ENCODE measurements around the gene KCNF1.

KCNF1 gene

DNA sequence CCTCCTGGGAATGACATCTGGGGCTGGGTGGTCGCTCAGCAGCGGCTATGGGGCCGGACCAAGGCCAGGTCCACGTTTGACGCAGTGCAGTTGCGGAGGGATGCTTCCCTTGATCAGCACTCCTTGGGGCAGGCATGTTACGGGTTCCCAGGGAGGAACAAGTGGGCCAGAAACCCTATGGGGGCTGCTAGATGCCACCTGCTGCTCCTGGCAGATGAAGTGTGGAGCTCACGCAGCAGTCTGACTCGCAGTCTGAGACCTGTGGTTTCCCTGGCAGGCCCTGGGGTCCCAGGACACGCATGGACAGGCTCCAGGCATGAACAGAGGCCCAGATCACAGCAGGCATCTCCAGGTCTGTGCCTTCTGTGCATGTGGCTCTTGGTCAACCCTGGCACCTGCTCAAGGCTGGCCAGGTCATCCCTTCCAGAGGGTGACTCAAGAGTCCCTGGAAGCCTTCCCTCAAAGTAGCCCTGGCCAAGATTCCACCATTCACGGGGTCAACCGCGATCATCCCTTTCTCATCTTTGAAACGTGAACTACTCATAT lies 20.0 kb downstream of the KCNF1 start:
- no peak overlapping the region for H3K4me3 ChIP-seq (ENCODE audit: low read length)
- no peak for DNase-seq (ENCODE audit: low read depth)
- TF ChIP-seq, protein P1, sequence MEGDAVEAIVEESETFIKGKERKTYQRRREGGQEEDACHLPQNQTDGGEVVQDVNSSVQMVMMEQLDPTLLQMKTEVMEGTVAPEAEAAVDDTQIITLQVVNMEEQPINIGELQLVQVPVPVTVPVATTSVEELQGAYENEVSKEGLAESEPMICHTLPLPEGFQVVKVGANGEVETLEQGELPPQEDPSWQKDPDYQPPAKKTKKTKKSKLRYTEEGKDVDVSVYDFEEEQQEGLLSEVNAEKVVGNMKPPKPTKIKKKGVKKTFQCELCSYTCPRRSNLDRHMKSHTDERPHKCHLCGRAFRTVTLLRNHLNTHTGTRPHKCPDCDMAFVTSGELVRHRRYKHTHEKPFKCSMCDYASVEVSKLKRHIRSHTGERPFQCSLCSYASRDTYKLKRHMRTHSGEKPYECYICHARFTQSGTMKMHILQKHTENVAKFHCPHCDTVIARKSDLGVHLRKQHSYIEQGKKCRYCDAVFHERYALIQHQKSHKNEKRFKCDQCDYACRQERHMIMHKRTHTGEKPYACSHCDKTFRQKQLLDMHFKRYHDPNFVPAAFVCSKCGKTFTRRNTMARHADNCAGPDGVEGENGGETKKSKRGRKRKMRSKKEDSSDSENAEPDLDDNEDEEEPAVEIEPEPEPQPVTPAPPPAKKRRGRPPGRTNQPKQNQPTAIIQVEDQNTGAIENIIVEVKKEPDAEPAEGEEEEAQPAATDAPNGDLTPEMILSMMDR (IDR thresholded peaks at IDR 0.05; ENCODE audit: insufficient read depth, low read depth, low read length, missing control alignments), result no peak

DNA sequence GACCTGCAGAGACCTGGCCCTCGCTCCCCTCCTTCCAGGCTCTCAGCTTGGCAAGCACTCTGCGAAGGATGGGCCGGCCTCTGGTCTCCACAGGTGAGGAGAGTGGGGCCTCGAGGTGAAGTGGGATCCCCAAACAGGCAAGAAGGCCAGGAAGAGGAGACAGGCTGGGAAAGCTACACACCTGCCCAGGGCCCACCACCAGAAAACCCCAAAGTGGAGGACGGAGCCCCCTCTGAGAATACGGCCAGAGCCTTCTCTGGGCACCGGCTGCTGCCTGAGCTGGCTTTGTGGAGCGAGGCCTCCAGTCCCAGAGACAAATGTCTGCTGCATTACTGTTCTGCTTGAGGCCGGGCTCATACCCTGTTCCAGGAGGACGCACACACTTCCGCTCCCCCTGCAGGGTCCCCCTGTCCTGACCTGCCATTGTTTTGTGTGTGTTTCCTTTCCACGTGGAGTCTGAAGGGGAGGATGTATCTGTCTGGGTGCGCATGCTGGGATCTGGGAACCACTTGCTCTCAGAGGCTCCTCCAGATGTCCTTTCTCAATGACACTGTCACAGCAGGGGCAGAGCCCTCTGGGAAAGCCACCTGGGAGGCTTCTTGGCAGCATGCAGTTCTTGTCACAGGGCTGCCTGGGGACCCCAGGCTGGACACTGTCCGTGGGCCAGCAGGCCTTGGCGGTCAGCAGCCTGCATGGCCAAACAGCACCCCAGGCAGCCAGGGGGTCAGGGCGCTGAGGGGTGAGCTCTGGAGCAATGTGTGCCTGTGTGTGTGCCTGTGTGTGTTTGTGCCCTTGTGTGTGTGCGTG lies 20.8 kb downstream of the KCNF1 start:
- TF ChIP-seq, protein P1 (IDR thresholded peaks at IDR 0.05; ENCODE audit: insufficient read depth, low read depth, low read length, missing control alignments), result no peak
- no peak overlapping the region for H3K4me3 ChIP-seq (ENCODE audit: low read length)
- no peak for DNase-seq (ENCODE audit: low read depth)

DNA sequence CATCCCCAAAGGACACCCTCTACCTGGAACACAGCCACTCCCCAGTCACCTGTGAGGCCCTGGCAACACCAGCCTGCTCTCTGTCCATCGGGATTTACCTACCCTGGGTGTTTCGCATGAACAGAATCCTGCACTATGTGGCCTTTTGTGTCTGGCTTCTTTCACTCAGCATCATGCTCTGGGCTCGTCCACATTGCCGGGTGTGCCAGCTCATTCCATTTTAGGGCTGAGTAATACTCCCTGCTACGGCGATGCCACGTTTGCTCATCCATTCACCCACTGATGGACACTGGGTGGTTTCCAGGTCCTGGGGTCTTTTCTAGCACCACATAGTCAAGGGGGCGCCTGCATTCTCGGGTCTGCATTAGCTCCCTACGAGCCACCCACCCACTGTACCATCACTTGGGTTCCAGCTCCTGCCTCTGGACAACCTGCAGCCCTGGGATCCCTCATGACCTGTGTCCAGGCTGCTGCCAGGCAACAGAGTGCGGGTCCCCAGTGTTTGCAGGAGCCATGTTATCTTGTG lies 22.0 kb downstream of the KCNF1 start:
- H3K4me3 ChIP-seq (ENCODE audit: low read length), result no peak overlapping the region
- TF ChIP-seq, protein P1 (IDR thresholded peaks at IDR 0.05; ENCODE audit: insufficient read depth, low read depth, low read length, missing control alignments), result no peak
- DNase-seq (ENCODE audit: low read depth), result peak; percentile 35

DNA sequence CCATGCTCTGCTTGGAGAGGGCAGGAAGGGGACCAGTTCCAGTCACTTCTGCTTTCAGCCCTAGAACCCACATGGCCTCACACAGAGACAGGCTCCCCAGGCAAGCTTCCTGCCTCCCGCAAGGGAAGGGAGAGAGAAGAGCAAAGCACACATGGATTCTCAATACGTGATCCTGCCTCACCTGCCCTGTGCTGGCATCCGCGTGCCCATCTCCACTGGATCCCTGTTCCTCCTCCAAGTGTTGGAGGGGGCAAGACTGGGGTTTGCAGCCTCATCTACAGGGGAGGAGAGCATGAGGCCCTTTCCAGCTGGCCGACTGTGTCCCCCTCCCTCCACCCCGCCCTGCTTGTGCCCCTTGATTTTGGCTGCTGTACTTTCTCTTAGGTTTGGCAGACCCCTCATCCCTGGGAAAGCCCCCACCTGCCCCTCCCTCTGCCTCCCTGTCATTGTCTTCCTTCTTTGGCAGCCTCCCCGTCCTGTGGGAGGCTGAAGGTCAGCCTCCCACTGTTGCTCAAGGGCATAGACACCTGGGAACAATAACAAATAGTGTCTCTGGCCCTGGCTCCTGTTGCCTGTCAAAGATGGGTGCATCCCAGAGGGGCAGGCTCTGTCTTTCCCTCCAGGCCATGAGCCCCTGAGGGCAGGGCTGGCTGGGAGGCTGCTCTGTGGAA lies 22.7 kb downstream of the KCNF1 start:
- DNase-seq (ENCODE audit: low read depth), result no peak
- TF ChIP-seq, protein P1 (IDR thresholded peaks at IDR 0.05; ENCODE audit: insufficient read depth, low read depth, low read length, missing control alignments), result no peak

DNA sequence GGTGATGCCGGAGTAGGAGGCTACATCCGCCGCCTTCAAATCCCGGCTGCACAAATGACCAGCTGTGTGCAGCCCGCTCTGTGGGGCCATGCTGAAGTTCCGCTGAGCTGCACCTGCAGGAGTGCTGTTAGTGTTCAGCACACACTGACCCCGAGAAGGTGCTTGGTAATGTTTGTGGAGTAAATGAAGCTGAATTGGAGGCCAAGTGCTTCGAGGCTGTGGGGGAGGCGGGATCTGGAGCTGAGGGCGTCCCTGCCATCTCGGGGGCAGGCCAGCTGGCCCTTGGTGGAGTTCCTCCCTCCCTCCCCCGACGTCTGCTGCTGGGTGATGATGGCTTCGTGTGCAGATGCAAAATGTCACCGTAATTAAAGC lies 23.2 kb downstream of the KCNF1 start:
- TF ChIP-seq, protein P1 (IDR thresholded peaks at IDR 0.05; ENCODE audit: insufficient read depth, low read depth, low read length, missing control alignments), result no peak
- H3K4me3 ChIP-seq (ENCODE audit: low read length), result no peak overlapping the region
- DNase-seq (ENCODE audit: low read depth), result no peak

More for the DNA sequence above, 22.7 kb downstream of the KCNF1 start:
- H3K4me3 ChIP-seq (ENCODE audit: low read length), result no peak overlapping the region

DNA sequence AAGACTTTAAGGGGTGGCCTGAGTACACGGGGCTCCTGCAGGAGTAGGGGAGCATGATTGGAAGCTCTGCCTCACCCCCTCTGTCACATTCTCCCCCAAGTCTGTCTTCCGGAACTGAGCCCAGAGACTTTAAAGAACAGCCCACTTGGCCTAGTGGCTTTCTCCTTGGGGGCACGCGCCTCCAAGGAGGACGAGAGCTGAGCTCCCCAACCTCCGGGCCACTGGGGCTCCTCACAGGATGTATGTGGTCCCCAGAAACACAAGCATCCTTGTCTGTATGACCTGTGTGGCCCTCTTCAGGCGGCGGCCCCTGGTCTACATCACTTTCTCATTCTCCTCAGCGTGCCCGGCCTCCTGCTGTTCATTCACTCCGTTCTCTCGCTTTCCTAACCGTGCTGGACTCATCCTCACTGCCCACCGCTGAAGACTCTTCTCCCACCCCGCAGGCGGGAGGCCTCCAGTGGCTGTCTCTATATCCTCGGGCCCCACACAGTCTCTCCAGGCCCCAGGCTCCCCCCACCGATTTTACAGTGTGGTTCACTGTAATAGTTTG lies 23.7 kb downstream of the KCNF1 start:
- DNase-seq (ENCODE audit: low read depth), result no peak
- TF ChIP-seq, protein P1 (IDR thresholded peaks at IDR 0.05; ENCODE audit: insufficient read depth, low read depth, low read length, missing control alignments), result no peak
- no peak overlapping the region for H3K4me3 ChIP-seq (ENCODE audit: low read length)

Data from epithelial cell of esophagus (primary cell).